HCT116 (cell line): ENCODE measurements around the gene CELF2. TPM values are rescaled to one million over a fixed set of nuclear protein-coding genes. Genes with fewer than 3 reads are reported as not detected.

ENCODE experiments used
- ATAC-seq: fragments of 200-7000 bp; cut with Tn5 transposase; 2 replicates; pipeline ENCODE4 v1.9.1; 2020; ENCODE audit warnings: mild to moderate bottlenecking, moderate library complexity
- BruUV-seq: library from RNA; stranded (reverse); fragments of 400-500 nt; replicated peaks from 2 replicates; lab custom pipeline; 2021; lab: Mats Ljungman, UMichigan
- CTCF ChIA-PET: fragments of 300-600 bp; sonication (Branson Sonifier 250); formaldehyde crosslinking; loops from one replicate; lab custom pipeline; 2021; ENCODE audit warnings: antibody characterized with exemption; lab: Charles Lee
- POLR2A ChIA-PET: fragments of 300-600, 350-600 bp; sonication (Branson Sonifier 250); formaldehyde crosslinking; loops from one replicate; lab custom pipeline; 2021; ENCODE audit warnings: antibody characterized with exemption; lab: Charles Lee
- RAD21 ChIA-PET, 2 experiments: fragments of 300-600 bp; sonication (Branson Sonifier 250); formaldehyde crosslinking; loops; one replicate each; lab custom pipeline; 2023; ENCODE audit warnings: low total read pairs in 2 of 2; ENCODE audit not compliant: uncharacterized antibody in 2 of 2, unreplicated experiment in 2 of 2, low non-redundant PET in 1 of 2; lab: Charles Lee
- DNase-seq: peaks from one replicate; pipeline ENCODE4 v3.0.0-alpha.2; 2010; ENCODE audit warnings: low read depth, low spot score
- H2AFZ ChIP-seq: fragments of 200-600 bp; shearing (Covaris generic), sonication (generic); 2 replicates; pipeline ENCODE4 v1.6.1; 2017; ENCODE audit warnings: low read depth, mixed run types, mixed read lengths, antibody characterized with exemption, low read length; ENCODE audit not compliant: poor library complexity, severe bottlenecking
- H3K27ac ChIP-seq: 2 replicates; pipeline ENCODE4 v1.5.1; 2012; ENCODE audit warnings: low read depth, low read length
- H3K27me3 ChIP-seq: fragments of 200-600 bp; sonication (generic); 2 replicates; pipeline ENCODE4 v1.6.1; 2016; ENCODE audit warnings: mixed run types, low read length, mixed read lengths; ENCODE audit not compliant: insufficient read depth
- H3K36me3 ChIP-seq, 2 experiments: fragments of 200-500 bp in 1 of 2; fragments of 200-600 bp in 1 of 2; sonication (Bioruptor generic) in 1 of 2; sonication (generic) in 1 of 2; 2 replicates each; pipeline versions ENCODE4 v1.5.1 to v1.6.1; 2014 to 2016; ENCODE audit warnings: low read length in 2 of 2, inconsistent platforms in 1 of 2, mixed read lengths in 1 of 2, mixed run types in 1 of 2; ENCODE audit not compliant: insufficient read depth in 2 of 2, control insufficient read depth in 1 of 2
- H3K4me1 ChIP-seq, 2 experiments: fragments of 200-600 bp in 1 of 2; sonication (generic) in 1 of 2; 2 replicates each; pipeline versions ENCODE4 v1.5.1 to v1.6.1; 2012 to 2017; ENCODE audit warnings: low read length in 2 of 2, inconsistent platforms in 1 of 2, mild to moderate bottlenecking in 1 of 2, mixed read lengths in 1 of 2, mixed run types in 1 of 2, moderate library complexity in 1 of 2; ENCODE audit not compliant: insufficient read depth in 2 of 2, control insufficient read depth in 1 of 2
- H3K4me2 ChIP-seq: fragments of 200-600 bp; sonication (generic); 2 replicates; pipeline ENCODE4 v1.6.1; 2017; ENCODE audit warnings: mixed run types, low read length, mixed read lengths
- H3K4me3 ChIP-seq, 2 experiments: fragments of 200-600 bp in 1 of 2; sonication (generic) in 1 of 2; replicated peaks in 1 of 2; 2 replicates each; pipeline ENCODE4 v1.5.1; 2011 to 2016; ENCODE audit warnings: low read length in 2 of 2, control low read depth in 1 of 2, low read depth in 1 of 2, mild to moderate bottlenecking in 1 of 2, mixed read lengths in 1 of 2, mixed run types in 1 of 2
- H3K79me2 ChIP-seq: fragments of 200-600 bp; sonication (generic); 2 replicates; pipeline ENCODE4 v1.6.1; 2017; ENCODE audit warnings: mild to moderate bottlenecking, mixed run types, low read length, moderate library complexity, mixed read lengths; ENCODE audit not compliant: insufficient read depth
- H3K9ac ChIP-seq: fragments of 200-600 bp; sonication (generic); 2 replicates; pipeline ENCODE4 v1.6.1; 2016; ENCODE audit warnings: low read length, mixed read lengths
- H3K9me2 ChIP-seq: fragments of 200-600 bp; sonication (generic), shearing (Covaris generic); 2 replicates; pipeline ENCODE4 v1.6.1; 2017; ENCODE audit warnings: mixed run types, mild to moderate bottlenecking, moderate library complexity; ENCODE audit not compliant: insufficient read depth
- H3K9me3 ChIP-seq, 2 experiments: fragments of 200-500 bp in 1 of 2; fragments of 200-600 bp in 1 of 2; sonication (Bioruptor generic) in 1 of 2; sonication (generic) in 1 of 2; 2 replicates each; pipeline ENCODE4 v1.6.1; 2014 to 2017; ENCODE audit warnings: low read length in 2 of 2, mixed read lengths in 2 of 2, inconsistent platforms in 1 of 2, low read depth in 1 of 2, mild to moderate bottlenecking in 1 of 2, mixed run types in 1 of 2, moderate library complexity in 1 of 2; ENCODE audit not compliant: control insufficient read depth in 1 of 2, insufficient read depth in 1 of 2
- H4K20me1 ChIP-seq: fragments of 200-600 bp; sonication (generic), shearing (Covaris generic); 2 replicates; pipeline ENCODE4 v1.6.1; 2017; ENCODE audit warnings: mixed run types, mild to moderate bottlenecking, moderate library complexity; ENCODE audit not compliant: insufficient read depth
- CBX3 ChIP-seq: IDR thresholded peaks from 2 replicates; pipeline ENCODE4 v1.6.1; 2012; ENCODE audit warnings: low read depth
- CEBPB ChIP-seq: IDR thresholded peaks from 2 replicates; pipeline ENCODE4 v1.6.1; 2012; ENCODE audit warnings: low read depth
- CTCF ChIP-seq, 3 experiments: fragments of 200-600 bp in 1 of 3; sonication (generic) in 1 of 3; IDR thresholded peaks in 2 of 3; conservative IDR thresholded peaks in 1 of 3; 2 replicates each; pipeline ENCODE4 v1.5.1; 2012 to 2017; ENCODE audit warnings: low read depth in 2 of 3, low read length in 2 of 3, antibody characterized with exemption in 1 of 3, borderline replicate concordance in 1 of 3, control low read depth in 1 of 3, mild to moderate bottlenecking in 1 of 3, mixed read lengths in 1 of 3, mixed run types in 1 of 3, moderate library complexity in 1 of 3; ENCODE audit not compliant: insufficient read depth in 1 of 3
- EGR1 ChIP-seq: IDR thresholded peaks from 2 replicates; pipeline ENCODE4 v1.6.1; 2012; ENCODE audit warnings: low read depth
- ELF1 ChIP-seq: IDR thresholded peaks from 2 replicates; pipeline ENCODE4 v1.6.1; 2012; ENCODE audit warnings: low read depth, borderline replicate concordance
- EZH2 ChIP-seq: fragments of 200-600 bp; sonication (generic); IDR thresholded peaks from 2 replicates; pipeline ENCODE4 v1.6.1; 2017; ENCODE audit warnings: antibody characterized with exemption, mixed run types
- EZH2phosphoT487 ChIP-seq: fragments of 200-600 bp; IDR thresholded peaks from 2 replicates; pipeline ENCODE4 v1.6.1; 2018; ENCODE audit warnings: antibody characterized with exemption, borderline replicate concordance
- FOSL1 ChIP-seq: IDR thresholded peaks from 2 replicates; pipeline ENCODE4 v1.6.1; 2012; ENCODE audit warnings: low read depth
- JUND ChIP-seq: IDR thresholded peaks from 2 replicates; pipeline ENCODE4 v1.6.1; 2012
- POLR2A ChIP-seq: IDR thresholded peaks from 2 replicates; pipeline ENCODE4 v1.7.0; 2011; ENCODE audit warnings: borderline replicate concordance; ENCODE audit not compliant: insufficient read depth, insufficient read length; ENCODE audit errors: extremely low read depth
- RAD21 ChIP-seq: IDR thresholded peaks from 2 replicates; pipeline ENCODE4 v1.6.1; 2012; ENCODE audit warnings: low read depth, mild to moderate bottlenecking
- SIN3A ChIP-seq: IDR thresholded peaks from 2 replicates; pipeline ENCODE4 v1.6.1; 2012; ENCODE audit warnings: low read depth
- SRF ChIP-seq: IDR thresholded peaks from 2 replicates; pipeline ENCODE4 v1.6.1; 2012; ENCODE audit warnings: low read depth
- TCF7L2 ChIP-seq: IDR thresholded peaks from 2 replicates; pipeline ENCODE4 v1.7.0; 2011; ENCODE audit warnings: borderline replicate concordance, inconsistent platforms; ENCODE audit not compliant: insufficient read depth, insufficient read length; ENCODE audit errors: extremely low read depth
- YY1 ChIP-seq: IDR thresholded peaks from 2 replicates; pipeline ENCODE4 v1.6.1; 2011; ENCODE audit warnings: low read length, low read depth, moderate library complexity, mild to moderate bottlenecking; ENCODE audit not compliant: insufficient replicate concordance; ENCODE audit errors: extremely low read depth
- ZNF274 ChIP-seq: fragments of 200-500 bp; sonication (Bioruptor generic); IDR thresholded peaks from 2 replicates; pipeline ENCODE4 v1.6.1; 2014; ENCODE audit warnings: mild to moderate bottlenecking, low read depth, low read length, inconsistent platforms
- intact Hi-C: fragments of 100-400 bp; cut with micrococcal nuclease; formaldehyde crosslinking; loops from 2 replicates; pipeline ENCODE4 v1.10.0; 2022
- total RNA-seq: library from RNA; stranded (reverse); gene quantifications from one replicate; pipeline ENCODE4 v1.2.1, GENCODE V29; 2021; ENCODE audit not compliant: unreplicated experiment

Gene CELF2
- total RNA-seq, 1 experiment from 2014 or later, result 0.66 TPM

- intact Hi-C loops, result no loop called here
- no peak for ATAC-seq
- no TSS peak for BruUV-seq
Observed at GRCh38 chr10:11154333-11154732, 136.7 kb downstream of the CELF2 start.

GRCh38 chr10:11154849-11155498 lies 137.3 kb downstream of the CELF2 start:
- no TSS peak for BruUV-seq
- H3K9ac ChIP-seq, result no peak overlapping the region
- no peak overlapping the region for H3K4me3 ChIP-seq
- intact Hi-C loops, result no loop called here
- DNase-seq, result no peak
- H3K4me2 ChIP-seq, result no peak overlapping the region
- H3K79me2 ChIP-seq, result no peaks in the 10 kb centered on the region
- no peaks in the 10 kb centered on the region for H3K4me1 ChIP-seq
- H3K27me3 ChIP-seq, result no peaks in the 10 kb centered on the region
- POLR2A ChIA-PET, result no interaction called here
- RAD21 ChIA-PET, result no interaction called here
- H4K20me1 ChIP-seq, result no peaks in the 10 kb centered on the region
- H2AFZ ChIP-seq, result no peak overlapping the region
- no peak overlapping the region for H3K27ac ChIP-seq
- CTCF ChIA-PET, result no interaction called here
- no peaks in the 10 kb centered on the region for H3K9me2 ChIP-seq
- no peak for ATAC-seq
- no peaks in the 10 kb centered on the region for H3K9me3 ChIP-seq
- no peaks in the 10 kb centered on the region for H3K36me3 ChIP-seq
- TF ChIP-seq CTCF (IDR thresholded peaks at IDR 0.05 in 2 of 3, conservative IDR thresholded peaks at IDR 0.05 in 1 of 3; ENCODE audit: borderline replicate concordance in 1 of 3, insufficient read depth in 1 of 3, low read depth in 2 of 3, low read length in 2 of 3) (no peak), FOSL1 (no peak), YY1 (no peak), JUND (no peak), EZH2 (no peak), SRF (no peak), SIN3A (no peak), RAD21 (no peak), EZH2phosphoT487 (no peak), ZNF274 (no peak), CBX3 (no peak), TCF7L2 (no peak), CEBPB (no peak), POLR2A (no peak), ELF1 (no peak), EGR1 (no peak)

More at GRCh38 chr10:11154333-11154732, 136.7 kb downstream of the CELF2 start:
- no peak overlapping the region for H3K4me2 ChIP-seq
- ChIA-PET RAD21 (no interaction called here), POLR2A (no interaction called here)
- H2AFZ ChIP-seq, result no peak overlapping the region
- H3K9me2 ChIP-seq, result no peaks in the 10 kb centered on the region
- no peak overlapping the region for H3K9ac ChIP-seq
- no peaks in the 10 kb centered on the region for H3K79me2 ChIP-seq
- no peaks in the 10 kb centered on the region for H3K4me1 ChIP-seq
- DNase-seq, result no peak
- TF ChIP-seq ZNF274 (no peak), SIN3A (no peak)
- TF ChIP-seq, all 23 proteins: peak for 0
- H3K9me3 ChIP-seq, result no peaks in the 10 kb centered on the region
- H3K4me3 ChIP-seq, result no peak overlapping the region
- no peaks in the 10 kb centered on the region for H3K27me3 ChIP-seq
- CTCF ChIA-PET, result no interaction called here
- no peak overlapping the region for H3K27ac ChIP-seq
- no peaks in the 10 kb centered on the region for H4K20me1 ChIP-seq
- H3K36me3 ChIP-seq, result no peaks in the 10 kb centered on the region
